GM19351 (cell line): ENCODE results near the gene PTPRT.

ENCODE experiments used
- ATAC-seq: cut with Tn5 transposase; IDR thresholded peaks from one replicate; pipeline ENCODE4 v1.9.1; 2021; ENCODE audit warnings: mild to moderate bottlenecking, moderate library complexity; ENCODE audit not compliant: unreplicated experiment

Gene PTPRT

DNA sequence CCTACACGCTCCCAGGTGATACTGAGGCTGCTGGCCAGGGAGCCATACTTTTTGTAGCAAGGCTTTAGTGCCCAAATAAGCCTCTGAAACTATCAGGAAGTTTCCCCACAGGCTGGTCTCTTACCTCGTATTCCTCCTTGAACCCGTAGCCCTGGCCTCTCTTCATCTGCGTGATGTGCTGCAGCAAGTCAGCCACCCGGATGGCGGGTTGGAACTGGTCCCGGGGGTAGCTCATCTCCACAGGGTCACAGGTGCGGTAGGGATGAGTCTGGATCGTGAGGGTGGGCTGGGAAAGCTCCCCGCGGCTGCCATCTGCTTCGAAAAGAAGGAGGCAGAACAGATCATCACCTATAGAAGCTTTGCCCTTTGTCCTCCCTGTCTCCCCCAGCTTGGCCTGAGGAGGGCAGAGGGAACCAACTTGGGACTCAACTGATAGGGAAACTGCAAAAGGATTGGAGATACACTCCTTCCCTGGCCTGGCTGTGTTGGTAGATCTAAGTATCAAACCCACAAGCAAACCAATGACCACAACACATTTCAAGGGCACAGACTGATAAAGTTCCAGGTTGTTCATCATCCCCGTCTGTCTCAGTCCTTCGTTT is 1028.4 kb downstream of the PTPRT start:
- ATAC-seq = no peak

GRCh38 chr20:42159808-42160207 is 1029.9 kb downstream of the PTPRT start:
- ATAC-seq = no peak

DNA sequence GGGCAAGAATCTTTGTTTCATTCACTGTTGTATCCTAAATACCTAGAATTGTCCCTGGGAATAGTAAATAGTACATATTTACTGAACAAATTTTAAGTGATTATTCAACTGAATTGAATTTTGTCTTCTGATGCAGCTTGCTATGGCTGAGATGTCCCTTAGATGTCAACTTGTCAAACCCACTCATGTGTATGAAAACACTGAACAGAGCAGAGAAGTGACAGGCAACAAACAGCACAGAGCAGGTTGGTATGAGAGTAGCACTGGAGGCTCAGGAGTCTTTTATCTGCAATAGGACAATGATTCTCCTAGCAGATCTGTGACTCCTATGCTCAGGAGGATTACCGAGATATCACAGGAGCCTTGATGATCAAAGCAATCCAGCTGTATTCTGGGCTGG is 1031.4 kb downstream of the PTPRT start:
- ATAC-seq = no peak

- no peak for ATAC-seq
These were observed 1034.1 kb downstream of the PTPRT start for GRCh38 chr20:42155586-42155985.

- ATAC-seq = no peak
These were observed 1037.1 kb downstream of the PTPRT start for GRCh38 chr20:42152575-42152974.

GRCh38 chr20:42150230-42150629 is 1039.5 kb downstream of the PTPRT start:
- no peak for ATAC-seq

DNA sequence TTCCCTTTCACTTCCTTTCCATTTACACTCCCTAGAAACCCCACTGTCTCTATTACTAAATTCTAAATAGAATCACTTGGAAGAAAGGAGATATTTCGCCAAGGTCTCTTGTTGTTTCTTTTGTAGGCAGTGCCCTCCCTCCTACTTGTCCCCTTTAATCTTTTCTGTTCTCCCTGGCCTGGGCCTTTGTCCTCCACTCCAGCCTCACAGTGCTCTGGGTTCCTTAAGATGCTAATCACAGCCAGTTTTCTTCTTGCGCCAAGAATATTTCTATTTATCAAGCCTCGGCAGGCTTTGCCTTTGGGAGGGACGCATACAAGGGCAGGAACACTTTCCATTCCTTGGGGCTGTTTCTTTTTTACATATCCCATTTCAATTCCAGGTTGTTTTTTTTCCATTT is 1051.0 kb downstream of the PTPRT start:
- no peak for ATAC-seq

DNA sequence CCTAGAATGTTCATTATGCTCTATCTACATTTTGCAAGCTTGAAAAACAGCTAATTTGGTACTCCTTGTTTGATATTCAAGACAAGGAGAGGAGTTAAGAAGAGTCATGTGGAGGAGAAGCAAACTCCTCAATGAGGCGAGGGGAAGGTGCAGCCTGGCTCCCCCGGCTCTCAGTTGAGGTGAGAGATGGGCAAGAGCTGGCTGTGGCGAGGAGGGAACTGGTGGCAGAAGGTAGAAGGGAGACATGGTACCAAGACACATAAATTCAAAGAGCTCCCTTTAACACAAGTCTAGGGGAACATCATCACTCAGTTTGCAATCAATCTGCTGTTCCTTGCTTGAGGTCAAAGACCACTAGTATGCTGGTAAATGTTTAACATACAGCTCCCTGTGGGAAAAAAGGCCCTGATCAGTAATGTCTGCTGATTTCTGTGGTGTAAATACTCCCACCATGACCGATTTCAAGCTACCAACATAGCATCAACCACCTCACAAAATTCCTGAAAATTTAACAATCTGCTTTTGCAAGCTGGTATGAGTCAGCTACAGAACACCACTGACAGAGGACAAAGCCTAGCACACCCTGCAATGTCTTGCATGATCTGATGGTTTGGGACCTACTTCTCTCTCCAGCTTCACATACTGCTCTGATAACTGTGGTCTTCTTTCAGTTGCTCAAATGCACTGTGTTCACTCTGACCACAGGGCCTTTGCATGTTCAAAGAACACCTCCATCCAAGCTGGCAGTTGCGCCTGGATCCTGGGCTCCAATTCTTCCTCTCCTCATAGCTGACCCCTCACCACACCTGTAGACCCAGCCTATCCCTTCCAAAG is 1055.2 kb downstream of the PTPRT start:
- no peak for ATAC-seq

DNA sequence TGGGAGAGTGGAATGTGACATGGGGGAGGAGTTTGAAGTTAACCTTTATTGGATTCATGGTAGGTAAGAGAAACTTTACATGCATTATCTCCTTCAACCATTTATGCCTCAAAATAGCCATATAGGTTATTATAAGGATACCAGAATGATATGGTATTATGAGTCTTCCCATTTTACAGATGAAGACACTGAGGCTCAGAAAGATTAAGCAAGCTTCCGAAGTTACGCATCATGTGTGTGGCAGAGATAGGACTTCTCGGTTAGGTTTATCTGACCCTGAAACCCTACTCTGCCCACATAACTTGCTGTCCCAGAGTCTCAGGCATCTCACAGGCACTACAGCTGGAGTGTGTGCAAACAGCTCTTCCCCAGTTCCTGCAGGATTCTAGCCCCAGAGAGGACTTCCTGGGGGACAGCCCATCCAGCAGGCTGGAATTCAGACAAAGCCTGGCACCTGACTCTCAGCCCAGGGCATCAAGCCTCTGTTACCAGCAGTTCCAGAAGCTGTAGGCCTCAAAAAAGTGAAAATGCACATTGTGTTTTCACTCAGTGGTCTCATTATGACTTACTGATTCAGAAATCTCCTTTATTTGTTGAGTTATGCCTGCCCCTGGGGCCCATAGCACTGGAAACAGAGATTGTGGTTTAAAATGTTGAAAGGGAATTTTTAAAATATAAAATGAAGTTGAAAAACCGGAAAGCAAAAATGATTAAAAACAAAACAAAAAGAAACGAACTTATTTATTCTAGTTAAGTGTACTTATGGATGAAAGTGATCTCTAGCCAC is 1058.7 kb downstream of the PTPRT start:
- ATAC-seq = no peak

DNA sequence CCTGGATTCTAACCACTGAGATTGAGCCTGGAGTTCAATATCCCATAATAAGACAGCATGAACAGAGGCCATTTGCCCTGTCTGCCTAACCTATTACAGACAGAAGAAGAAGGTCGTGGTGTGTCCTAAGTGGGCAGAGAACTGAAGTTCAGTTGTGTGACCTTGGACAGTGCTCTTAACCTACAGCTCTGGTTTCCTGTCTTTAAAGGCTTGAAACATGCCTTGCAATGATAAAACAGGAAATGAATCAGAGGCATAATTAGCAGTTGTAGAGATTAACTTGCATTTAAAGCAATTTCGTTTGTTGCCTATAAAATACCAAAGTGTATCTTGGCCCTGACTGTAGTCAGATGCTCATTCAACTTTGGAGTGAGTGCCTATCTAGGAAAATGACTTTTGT is 1064.3 kb downstream of the PTPRT start:
- no peak for ATAC-seq

DNA sequence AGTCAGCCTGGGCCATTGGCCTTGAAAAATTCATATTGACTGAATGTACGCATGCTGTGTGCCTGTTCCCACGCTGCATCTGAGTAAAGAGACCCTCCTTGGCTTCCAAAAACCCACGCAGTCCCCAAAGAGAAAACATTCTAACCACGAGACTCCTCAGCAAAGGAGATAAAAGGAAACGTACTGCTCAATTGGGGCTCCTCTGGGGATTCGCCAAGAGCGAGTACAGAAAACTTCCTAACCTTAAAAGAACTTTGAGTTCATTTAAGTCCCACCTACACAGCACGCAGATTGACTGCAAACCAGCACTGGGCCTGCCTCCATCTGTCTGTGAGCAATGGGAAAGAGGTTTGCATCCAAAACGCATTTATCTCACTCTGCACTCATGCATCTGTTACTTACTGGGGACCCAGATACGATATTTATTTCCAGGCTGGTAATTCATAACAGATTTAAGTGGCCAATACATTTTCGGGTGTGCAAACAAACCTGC is 1065.7 kb downstream of the PTPRT start:
- no peak for ATAC-seq

GRCh38 chr20:42118409-42119125 is 1071.1 kb downstream of the PTPRT start:
- ATAC-seq = no peak

GRCh38 chr20:42118001-42118400 is 1071.7 kb downstream of the PTPRT start:
- ATAC-seq = no peak

- ATAC-seq = no peak
These were observed 1076.5 kb downstream of the PTPRT start for GRCh38 chr20:42113236-42113635.

GRCh38 chr20:42112161-42112560 is 1077.5 kb downstream of the PTPRT start:
- ATAC-seq = no peak

DNA sequence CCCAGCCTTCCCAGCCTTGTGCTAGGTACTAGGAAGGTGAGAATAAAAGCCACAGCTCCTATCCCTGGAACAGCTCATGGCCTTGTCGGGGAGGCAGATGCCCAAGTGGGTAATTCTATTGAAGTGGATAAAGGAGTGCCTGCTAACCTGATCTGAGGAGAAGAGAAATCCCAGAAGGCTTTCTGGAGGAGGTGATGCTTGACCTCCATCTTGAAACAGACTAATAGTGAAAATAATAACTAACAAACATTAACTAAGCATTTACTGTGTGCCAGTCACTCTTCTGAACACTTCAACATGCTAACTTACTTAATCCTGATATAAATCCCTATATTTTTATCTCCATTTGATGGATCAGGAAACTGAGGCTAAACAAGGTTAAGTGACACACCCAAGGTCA is 1078.4 kb downstream of the PTPRT start:
- ATAC-seq = no peak

- no peak for ATAC-seq
These were observed 1079.4 kb downstream of the PTPRT start for GRCh38 chr20:42110301-42110700.

GRCh38 chr20:42102000-42102399 is 1087.7 kb downstream of the PTPRT start:
- ATAC-seq = no peak

- no peak for ATAC-seq
These were observed 1089.5 kb downstream of the PTPRT start for GRCh38 chr20:42100137-42100704.

DNA sequence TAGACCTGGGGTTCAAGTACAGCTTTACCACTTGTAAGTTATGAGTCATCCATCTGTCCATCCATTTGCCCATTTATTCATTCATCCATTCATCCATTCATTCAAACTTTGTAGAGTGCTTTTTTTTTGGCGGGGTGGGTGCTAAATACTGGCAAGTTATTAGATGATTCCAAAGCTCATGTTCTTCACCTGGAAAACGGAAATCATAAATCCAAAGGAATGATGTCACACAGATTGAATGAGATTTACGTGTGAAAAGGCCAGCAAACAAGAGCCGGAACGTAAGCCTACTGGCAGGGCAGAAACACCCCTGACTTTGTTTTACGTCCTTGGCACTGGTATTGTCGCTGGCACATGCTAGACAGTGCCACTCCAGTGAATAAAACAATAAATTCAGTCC is 1090.6 kb downstream of the PTPRT start:
- ATAC-seq = no peak

DNA sequence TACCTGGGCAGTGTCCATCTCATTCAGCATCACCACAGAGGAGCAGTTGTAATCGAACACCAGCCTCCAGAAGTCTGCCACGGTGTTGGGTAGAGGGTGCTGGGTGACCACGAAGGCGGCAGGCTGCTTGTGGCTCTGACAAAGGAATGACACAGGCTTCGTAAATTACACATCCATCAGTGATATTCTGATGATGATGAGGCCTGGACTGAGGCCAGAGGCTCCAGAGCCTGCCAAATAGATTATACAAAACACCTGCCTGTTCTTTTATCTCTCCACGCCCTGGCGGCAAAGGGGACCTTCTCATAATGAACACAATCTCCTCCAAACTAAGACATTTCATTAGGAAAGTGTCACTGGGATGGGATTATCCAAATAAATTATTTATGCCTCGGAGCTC is 1091.3 kb downstream of the PTPRT start:
- no peak for ATAC-seq
